Spleen (tissue), 11 donors: Measurements from ENCODE around the gene ZNF189. TPM values are rescaled to one million over a fixed set of nuclear protein-coding genes. Genes with fewer than 3 reads are reported as not detected.

ENCODE experiments used
- DNase-seq: peaks from one replicate; pipeline ENCODE4 v3.0.0-alpha.2; 2020
- H3K27ac ChIP-seq, 8 donors: fragments of 200-600 bp; sonication (generic) in 7 of 8; 1 replicate in 4 of 8; 2 replicates in 4 of 8; pipeline versions ENCODE4 v1.5.0 to v1.8.0; 2016 to 2021; ENCODE audit warnings: inconsistent platforms in 4 of 8, mild to moderate bottlenecking in 4 of 8, moderate library complexity in 1 of 8
- H3K27me3 ChIP-seq, 7 donors: fragments of 200-600 bp; sonication (generic) in 6 of 7; replicated peaks in 1 of 7; 1 replicate in 4 of 7; 2 replicates in 3 of 7; pipeline versions ENCODE4 v1.5.0 to v1.8.0; 2016 to 2021; ENCODE audit warnings: inconsistent platforms in 3 of 7, mild to moderate bottlenecking in 1 of 7
- H3K36me3 ChIP-seq, 6 donors: fragments of 200-600 bp; sonication (generic) in 5 of 6; 1 replicate in 4 of 6; 2 replicates in 2 of 6; pipeline versions ENCODE4 v1.5.0 to v1.8.0; 2016 to 2021; ENCODE audit warnings: inconsistent platforms in 2 of 6
- H3K4me1 ChIP-seq, 6 donors: fragments of 200-600 bp; sonication (generic) in 5 of 6; 1 replicate in 3 of 6; 2 replicates in 3 of 6; pipeline versions ENCODE4 v1.5.0 to v1.8.0; 2016 to 2021; ENCODE audit warnings: inconsistent platforms in 3 of 6
- H3K4me3 ChIP-seq, 8 donors: fragments of 200-600 bp; sonication (generic) in 7 of 8; 1 replicate in 4 of 8; 2 replicates in 4 of 8; pipeline versions ENCODE4 v1.5.0 to v1.8.0; 2016 to 2021; ENCODE audit warnings: inconsistent platforms in 4 of 8, mild to moderate bottlenecking in 4 of 8, moderate library complexity in 2 of 8
- H3K9me3 ChIP-seq, 8 donors: fragments of 200-600 bp; sonication (generic) in 7 of 8; 1 replicate in 4 of 8; 2 replicates in 4 of 8; pipeline versions ENCODE4 v1.5.0 to v1.8.0; 2016 to 2021; ENCODE audit warnings: inconsistent platforms in 4 of 8
- CTCF ChIP-seq, 11 experiments: fragments of 200-600 bp in 7 of 11; fragments of 450-650 bp in 4 of 11; sonication (generic) in 4 of 11; IDR thresholded peaks in 8 of 11; conservative IDR thresholded peaks in 3 of 11; 1 replicate in 7 of 11; 2 replicates in 4 of 11; pipeline versions ENCODE4 v1.4.0 to v1.8.0; 2016 to 2021; ENCODE audit warnings: antibody characterized with exemption in 11 of 11, inconsistent platforms in 4 of 11, mild to moderate bottlenecking in 1 of 11
- POLR2A ChIP-seq, 3 donors: fragments of 450-650 bp; IDR thresholded peaks; one replicate each; pipeline ENCODE4 v1.5.1; 2017; ENCODE audit warnings: antibody characterized with exemption in 3 of 3, mild to moderate bottlenecking in 1 of 3
- POLR2AphosphoS5 ChIP-seq, 3 donors: sonication (generic); formaldehyde crosslinking; IDR thresholded peaks; one replicate each; pipeline ENCODE4 v1.5.1; 2017; ENCODE audit warnings: antibody characterized with exemption in 3 of 3
- WGBS, 5 donors: extraction: QIAGEN DNeasy Blood & Tissue Kit in 3 of 5; methylation state at CpG; one replicate each; pipeline versions ENCODE4 v1.1.5 to v1.1.7; 2013 to 2018; 5-methylcytosine and 5-hydroxymethylcytosine counted together
- intact Hi-C: fragments of 100-400 bp; cut with DNase I; formaldehyde crosslinking; loops from one replicate; pipeline ENCODE4 v1.15.0; 2023; ENCODE audit warnings: low total_unique reads
- polyA plus RNA-seq, 3 donors: library from polyadenylated mRNA; stranded (reverse); fragments of 200-250 nt; gene quantifications; one replicate each; pipeline ENCODE4 v1.2.1, GENCODE V29; 2013
- total RNA-seq, 7 donors: library from RNA; depleted of rRNA in 3 of 7; stranded (reverse); fragments of >200 nt in 3 of 7; fragmentation: NEBNext Ultra II Directional in 4 of 7; extraction: Animal tissue kit (Norgen Biotek cat#: 25700) in 4 of 7; gene quantifications; one replicate each; pipeline versions ENCODE4 v1.1.0 to v1.2.1, GENCODE V29; 2016 to 2021
- donor health status: healthy with polysubstance abuse.
- donor health status: DM: no; HTN: no; CAD: no; lungs with moderate emphysema.
- donor health status: DM: no; HTN: no; CAD: no.
- donor health status: Bipolar disorder and iron deficiency.
- donor health status: healthy.
- donor health status: DM: no; HTN: no; CAD: no.
- donor health status: DM: yes; HTN: yes; CAD: no.

Gene ZNF189
- total and polyA plus RNA-seq, 10 donors = 7.1 to 39.0 (median 24.1) TPM

GRCh38 chr9:101449071-101449721 lies 50.5 kb downstream of the ZNF189 start:
- Histone ChIP-seq H3K27ac (peak overlapping the region in 7 of 8 donors; percentile 22 to 77 (median 60)), H3K27me3 (peaks cover 0 to 51% (median 4%) of the 10 kb centered on the region in 7 donors), H3K9me3 (peaks cover 0 to 10% (median 3%) of the 10 kb centered on the region in 8 donors), H3K4me1 (peaks cover 0 to 15% (median 5%) of the 10 kb centered on the region in 6 donors), H3K36me3 (no peaks in the 10 kb centered on the region), H3K4me3 (peak overlapping the region; percentile 29 to 73 (median 40))
- intact Hi-C loops = no loop called here
- TF ChIP-seq POLR2AphosphoS5 (IDR thresholded peaks at IDR 0.05) (peak; percentile 31 to 59 (median 58)), POLR2A (IDR thresholded peaks at IDR 0.05) (no peak), CTCF (IDR thresholded peaks at IDR 0.05 in 8 of 11, conservative IDR thresholded peaks at IDR 0.05 in 3 of 11) (peak; percentile 21 to 72 (median 59))
- WGBS, 5 donors = 2 to 3% (median 2%) methylated on average over 22 to 40 of the region's 40 CpGs
- DNase-seq = peak; percentile 91

GRCh38 chr9:101450931-101451330 lies 52.3 kb downstream of the ZNF189 start:
- no peak for TF ChIP-seq POLR2A (IDR thresholded peaks at IDR 0.05)
- TF ChIP-seq CTCF (IDR thresholded peaks at IDR 0.05 in 8 of 11, conservative IDR thresholded peaks at IDR 0.05 in 3 of 11) = no peak
- TF ChIP-seq POLR2AphosphoS5 (IDR thresholded peaks at IDR 0.05) = no peak
- Histone ChIP-seq H3K27me3 (peaks cover 0 to 51% (median 4%) of the 10 kb centered on the region in 7 donors), H3K4me1 (peaks cover 0 to 15% (median 5%) of the 10 kb centered on the region in 6 donors), H3K9me3 (peaks cover 0 to 10% (median 3%) of the 10 kb centered on the region in 8 donors), H3K36me3 (no peaks in the 10 kb centered on the region), H3K4me3 (no peak overlapping the region), H3K27ac (no peak overlapping the region)
- 55 to 65% (median 64%) methylated on average over 4 of the region's 4 CpGs for WGBS, 5 donors
- intact Hi-C loops = no loop called here
- DNase-seq = no peak

GRCh38 chr9:101451498-101451897 lies 52.8 kb downstream of the ZNF189 start:
- H3K9me3 ChIP-seq = peaks cover 0 to 10% (median 3%) of the 10 kb centered on the region in 8 donors
- no peaks in the 10 kb centered on the region for H3K36me3 ChIP-seq
- H3K27me3 ChIP-seq = peaks cover 0 to 48% (median 4%) of the 10 kb centered on the region in 7 donors
- whole genome bisulfite sequencing, 5 donors = 89 to 97% (median 91%) methylated on average over 4 of the region's 4 CpGs
- no peak for DNase-seq
- intact Hi-C loops = no loop called here
- no peak overlapping the region for H3K27ac ChIP-seq
- H3K4me3 ChIP-seq = no peak overlapping the region
- no peak for TF ChIP-seq POLR2A (IDR thresholded peaks at IDR 0.05)
- no peak for TF ChIP-seq POLR2AphosphoS5 (IDR thresholded peaks at IDR 0.05)
- no peak for TF ChIP-seq CTCF (IDR thresholded peaks at IDR 0.05 in 8 of 11, conservative IDR thresholded peaks at IDR 0.05 in 3 of 11)
- peaks cover 0 to 15% (median 5%) of the 10 kb centered on the region in 6 donors for H3K4me1 ChIP-seq

DNA sequence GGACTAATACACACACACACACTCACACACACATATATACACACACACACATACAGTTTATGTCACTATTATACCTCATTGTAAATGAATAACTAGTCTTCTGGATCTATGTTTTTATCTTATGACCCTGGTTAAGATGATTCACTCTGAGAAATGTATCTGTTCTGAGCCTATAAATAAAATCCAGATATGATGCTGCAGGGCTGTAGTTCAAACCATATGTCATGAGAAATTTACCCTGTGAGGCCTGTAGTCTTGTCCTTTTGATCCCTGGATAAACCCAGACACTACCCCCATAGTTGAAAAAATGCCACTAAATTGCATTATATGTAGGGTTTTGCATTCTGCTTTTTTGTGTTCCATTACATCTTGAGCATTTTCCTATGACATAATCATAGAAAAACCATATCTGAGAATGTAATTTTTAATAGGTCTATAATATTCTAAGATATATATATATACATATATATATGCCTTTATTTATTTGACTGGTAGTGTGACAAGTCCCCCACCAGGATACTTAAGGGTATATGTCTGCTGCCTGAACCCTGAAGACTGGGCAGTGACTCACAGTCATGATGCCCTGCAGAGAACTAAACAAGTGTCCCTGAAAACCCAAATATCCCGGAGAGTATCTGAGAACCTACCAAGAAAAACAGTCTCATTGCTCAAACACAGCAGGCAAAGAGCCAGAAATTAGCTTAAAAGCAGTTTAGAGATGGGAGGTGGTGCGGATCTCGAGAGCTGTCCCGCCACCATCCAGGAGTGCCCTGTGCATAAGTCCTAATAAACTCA lies 55.3 kb downstream of the ZNF189 start:
- no peak for DNase-seq
- TF ChIP-seq POLR2AphosphoS5 (IDR thresholded peaks at IDR 0.05) (no peak), POLR2A (IDR thresholded peaks at IDR 0.05) (no peak), CTCF (IDR thresholded peaks at IDR 0.05 in 8 of 11, conservative IDR thresholded peaks at IDR 0.05 in 3 of 11) (no peak)
- 88 to 94% (median 91%) methylated on average over 4 of the region's 4 CpGs for WGBS, 5 donors
- H3K4me3 ChIP-seq = no peak overlapping the region
- intact Hi-C loops = no loop called here
- peaks cover 0 to 27% (median 0%) of the 10 kb centered on the region in 7 donors for H3K27me3 ChIP-seq
- no peaks in the 10 kb centered on the region for H3K36me3 ChIP-seq
- H3K4me1 ChIP-seq = peaks cover 0 to 7% (median 5%) of the 10 kb centered on the region in 6 donors
- H3K27ac ChIP-seq = no peak overlapping the region
- H3K9me3 ChIP-seq = peaks cover 0 to 10% (median 3%) of the 10 kb centered on the region in 8 donors
